Neural progenitor cell (in vitro differentiated cells): ENCODE results near the gene GAR1. TPM values are rescaled to one million over a fixed set of nuclear protein-coding genes. Genes with fewer than 3 reads are reported as not detected.

Source experiments
- DNase-seq: peaks from one replicate; pipeline ENCODE4 v3.0.0-alpha.2; 2016; ENCODE audit warnings: low spot score
- H2AFZ ChIP-seq: fragments of 200-600 bp; sonication (generic); replicated peaks from 2 replicates; pipeline ENCODE4 v1.6.1; 2016; ENCODE audit warnings: antibody characterized with exemption
- H3F3A ChIP-seq: fragments of 200-600 bp; sonication (generic); 2 replicates; pipeline ENCODE4 v1.6.1; 2016; ENCODE audit warnings: antibody characterized with exemption, low read depth
- H3K27ac ChIP-seq: fragments of 200-600 bp; sonication (generic); 2 replicates; pipeline ENCODE4 v1.5.1; 2016; ENCODE audit warnings: mild to moderate bottlenecking
- H3K27me3 ChIP-seq: fragments of 200-600 bp; sonication (generic); 2 replicates; pipeline ENCODE4 v1.6.1; 2016; ENCODE audit warnings: mild to moderate bottlenecking, moderate library complexity
- H3K36me3 ChIP-seq: fragments of 200-600 bp; sonication (generic); 2 replicates; pipeline ENCODE4 v1.5.1; 2016
- H3K4me1 ChIP-seq: fragments of 200-600 bp; sonication (generic); 2 replicates; pipeline ENCODE4 v1.6.1; 2016; ENCODE audit warnings: mixed run types
- H3K4me2 ChIP-seq: fragments of 200-600 bp; sonication (generic); 2 replicates; pipeline ENCODE4 v1.6.1; 2016
- H3K4me3 ChIP-seq: fragments of 200-600 bp; sonication (generic); 2 replicates; pipeline ENCODE4 v1.5.1; 2016
- H3K79me2 ChIP-seq: fragments of 200-600 bp; sonication (generic); 2 replicates; pipeline ENCODE4 v1.6.1; 2016; ENCODE audit warnings: low read depth
- H3K9ac ChIP-seq: fragments of 200-600 bp; sonication (generic); 2 replicates; pipeline ENCODE4 v1.6.1; 2016
- H3K9me3 ChIP-seq: fragments of 200-600 bp; sonication (generic); 2 replicates; pipeline ENCODE4 v1.5.1; 2016; ENCODE audit warnings: low read depth
- H4K20me1 ChIP-seq: fragments of 200-600 bp; sonication (generic); 2 replicates; pipeline ENCODE4 v1.6.1; 2016; ENCODE audit warnings: low read depth
- H3K27ac Mint-ChIP-seq: 3 replicates; pipeline ENCODE4 v1.8.0; 2021; ENCODE audit warnings: mixed read lengths
- H3K27me3 Mint-ChIP-seq: 2 replicates; pipeline ENCODE4 v1.8.0; 2022; ENCODE audit warnings: low read depth, mild to moderate bottlenecking, inconsistent platforms, moderate library complexity, mixed read lengths; ENCODE audit not compliant: insufficient read depth
- H3K36me3 Mint-ChIP-seq: 3 replicates; pipeline ENCODE4 v1.8.0; 2021; ENCODE audit warnings: mixed read lengths
- H3K4me1 Mint-ChIP-seq: 3 replicates; pipeline ENCODE4 v1.8.0; 2021; ENCODE audit warnings: mixed read lengths
- H3K4me3 Mint-ChIP-seq: 3 replicates; pipeline ENCODE4 v1.8.0; 2021; ENCODE audit warnings: mild to moderate bottlenecking, moderate library complexity, mixed read lengths
- H3K9me3 Mint-ChIP-seq: 3 replicates; pipeline ENCODE4 v1.8.0; 2020; ENCODE audit warnings: mixed read lengths
- CTCF ChIP-seq: fragments of 200-600 bp; sonication (generic); IDR thresholded peaks from 2 replicates; pipeline ENCODE4 v1.5.1; 2017; ENCODE audit warnings: antibody characterized with exemption, mild to moderate bottlenecking
- EZH2 ChIP-seq: fragments of 200-600 bp; sonication (generic); IDR thresholded peaks from 2 replicates; pipeline ENCODE4 v1.6.1; 2017; ENCODE audit warnings: antibody characterized with exemption, mild to moderate bottlenecking, moderate library complexity
- EZH2phosphoT487 ChIP-seq: fragments of 200-600 bp; sonication (generic); IDR thresholded peaks from 2 replicates; pipeline ENCODE4 v1.6.1; 2017; ENCODE audit warnings: antibody characterized with exemption
- total RNA-seq: library from RNA; depleted of rRNA; stranded (reverse); fragments of >200 nt; gene quantifications from 2 replicates; pipeline ENCODE4 v1.2.3, GENCODE V29; 2015; ENCODE audit warnings: low replicate concordance

Gene GAR1
- total RNA-seq, 1 donor from 2014 or later, result 10.2 TPM

DNA sequence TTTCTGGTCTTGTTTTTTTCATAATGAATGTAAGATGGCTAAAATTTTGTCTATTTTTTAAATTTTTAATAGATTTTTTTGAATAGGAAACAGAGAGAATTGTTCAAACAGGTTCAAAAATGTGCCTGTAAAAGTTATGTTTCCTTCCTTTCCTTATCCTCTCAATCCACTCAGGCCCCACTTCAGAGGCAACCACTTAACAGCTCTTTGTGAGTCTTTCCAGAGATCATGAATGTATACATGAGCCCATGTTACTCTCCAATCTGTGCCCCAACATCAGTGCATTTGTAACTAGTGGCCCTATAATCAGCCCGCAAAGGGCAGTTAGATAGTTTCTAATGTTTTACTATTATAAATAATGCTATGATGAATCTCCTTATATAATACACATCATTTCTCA is 27.8 kb upstream of the GAR1 start:
- Histone ChIP-seq H3K27me3 (no peaks in the 10 kb centered on the region), H3K4me2 (no peak overlapping the region), H3F3A (no peaks in the 10 kb centered on the region), H3K9ac (no peak overlapping the region), H3K4me3 (no peak overlapping the region), H3K9me3 (no peaks in the 10 kb centered on the region), H3K79me2 (no peaks in the 10 kb centered on the region), H4K20me1 (no peaks in the 10 kb centered on the region), H3K27ac (no peak overlapping the region), H2AFZ (no peak overlapping the region), H3K36me3 (no peaks in the 10 kb centered on the region), H3K4me1 (no peaks in the 10 kb centered on the region)
- Mint-ChIP-seq H3K27me3 (no peaks in the 10 kb centered on the region), H3K9me3 (peaks cover 6% of the 10 kb centered on the region), H3K4me1 (no peaks in the 10 kb centered on the region), H3K27ac (no peak overlapping the region), H3K4me3 (no peak overlapping the region), H3K36me3 (no peaks in the 10 kb centered on the region)
- DNase-seq, result no peak
- TF ChIP-seq CTCF (no peak), EZH2phosphoT487 (no peak), EZH2 (no peak)

- Histone ChIP-seq H3K4me3 (no peak overlapping the region), H3K4me2 (no peak overlapping the region), H3K36me3 (no peaks in the 10 kb centered on the region), H4K20me1 (no peaks in the 10 kb centered on the region), H3K9me3 (no peaks in the 10 kb centered on the region), H3K79me2 (no peaks in the 10 kb centered on the region), H3K9ac (no peak overlapping the region), H3F3A (no peaks in the 10 kb centered on the region), H3K4me1 (no peaks in the 10 kb centered on the region), H3K27ac (no peak overlapping the region), H2AFZ (no peak overlapping the region), H3K27me3 (no peaks in the 10 kb centered on the region)
- no peak for DNase-seq
- no peaks in the 10 kb centered on the region for H3K4me1 Mint-ChIP-seq
- no peak overlapping the region for H3K27ac Mint-ChIP-seq
- no peaks in the 10 kb centered on the region for H3K27me3 Mint-ChIP-seq
- no peaks in the 10 kb centered on the region for H3K36me3 Mint-ChIP-seq
- TF ChIP-seq EZH2phosphoT487, result no peak
- TF ChIP-seq CTCF, result no peak
- TF ChIP-seq EZH2, result no peak
- peaks cover 15% of the 10 kb centered on the region for H3K9me3 Mint-ChIP-seq
- no peak overlapping the region for H3K4me3 Mint-ChIP-seq
Measured at GRCh38 chr4:109795059-109795458, 20.5 kb upstream of the GAR1 start.

- no peak overlapping the region for H3K27ac Mint-ChIP-seq
- Histone ChIP-seq H3K9ac (no peak overlapping the region), H4K20me1 (no peaks in the 10 kb centered on the region), H3K4me1 (no peaks in the 10 kb centered on the region), H3K36me3 (no peaks in the 10 kb centered on the region), H3F3A (no peaks in the 10 kb centered on the region), H3K4me2 (no peak overlapping the region), H3K9me3 (no peaks in the 10 kb centered on the region), H3K27ac (no peak overlapping the region), H3K4me3 (no peak overlapping the region), H3K27me3 (no peaks in the 10 kb centered on the region), H3K79me2 (no peaks in the 10 kb centered on the region), H2AFZ (no peak overlapping the region)
- H3K27me3 Mint-ChIP-seq, result no peaks in the 10 kb centered on the region
- no peaks in the 10 kb centered on the region for H3K36me3 Mint-ChIP-seq
- no peaks in the 10 kb centered on the region for H3K4me1 Mint-ChIP-seq
- H3K9me3 Mint-ChIP-seq, result peaks cover 15% of the 10 kb centered on the region
- no peak overlapping the region for H3K4me3 Mint-ChIP-seq
- DNase-seq, result no peak
- TF ChIP-seq EZH2 (no peak), EZH2phosphoT487 (no peak), CTCF (no peak)
Measured at GRCh38 chr4:109798866-109799265, 16.7 kb upstream of the GAR1 start.
